ENCODE measurements around the gene PIGA. TPM values are rescaled to one million over a fixed set of nuclear protein-coding genes. Genes with fewer than 3 reads are reported as not detected.

The PIGA gene
- total and polyA plus RNA-seq, 9 of the 15 experiments (the other 6 are each of a cell fraction or from before 2014, with no cell fraction given), result 14.8 to 36.9 (median 23.5) TPM

DNA sequence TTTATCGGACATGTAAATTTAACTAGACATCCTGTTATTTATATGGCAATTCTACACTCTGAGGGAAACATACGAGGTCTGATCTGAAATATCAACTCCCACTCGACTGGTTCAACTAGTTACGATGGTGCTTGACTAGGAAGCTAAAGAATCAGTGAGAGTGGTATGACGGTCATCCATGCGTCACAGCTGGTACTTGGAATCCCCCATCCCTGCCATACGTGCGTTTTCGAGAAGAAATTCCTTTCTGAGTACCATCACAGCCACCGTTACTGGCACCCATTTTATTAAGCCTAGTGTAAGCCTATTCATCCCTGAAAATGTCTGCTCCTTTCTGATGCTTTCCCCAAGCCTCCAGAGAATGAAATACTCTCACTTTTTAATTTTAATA is 695 bp upstream of the PIGA start:
- intact Hi-C loops (cut with micrococcal nuclease), result no loop called here
- Histone ChIP-seq H3K27me3 (ENCODE audit: control insufficient read depth in 2 of 2, insufficient read depth in 2 of 2, low read length in 2 of 2) (peaks cover 0 to 3% of the 10 kb centered on the region in 2 experiments; a peak in 3 of 5 replicates), H3K9me1 (ENCODE audit: control insufficient read depth, insufficient read depth, low read length) (no peaks in the 10 kb centered on the region), H2AFZ (ENCODE audit: low read depth, low read length) (peak overlapping the region; percentile 94), H3K9me3 (replicated peaks; ENCODE audit: control insufficient read depth, insufficient read depth, low read depth, low read length) (no peaks in the 10 kb centered on the region), H3K36me3 (ENCODE audit: control insufficient read depth, insufficient read depth, low read length) (peaks cover 25% of the 10 kb centered on the region; the same call in 2 of the 3 replicates), H3K4me3 (peak overlapping the region; percentile 84), H3K79me2 (ENCODE audit: control insufficient read depth, insufficient read depth, low read length) (peaks cover 28% of the 10 kb centered on the region), H3K9ac (ENCODE audit: insufficient read depth in 1 of 2, low read depth in 2 of 2, low read length in 2 of 2) (peak overlapping the region; percentile 54 to 62; a peak in 3 of 4 replicates), H3K27ac (ENCODE audit: extremely low read depth, low read depth, low read length) (no peak overlapping the region; the same call in 1 of the 3 replicates), H3K4me1 (replicated peaks in 1 of 2; ENCODE audit: control insufficient read depth in 2 of 2, insufficient read depth in 2 of 2, low read length in 2 of 2) (no peaks in the 10 kb centered on the region; a peak in 2 of 5 replicates), H3K4me2 (ENCODE audit: insufficient read depth, low read length) (peak overlapping the region; percentile 95), H4K20me1 (replicated peaks; ENCODE audit: control insufficient read depth, insufficient read depth, low read length) (no peaks in the 10 kb centered on the region)
- peak; percentile 6 to 16 (median 9) for DNase-seq (ENCODE audit: extremely low read depth in 1 of 4, low spot score in 3 of 4)
- in situ Hi-C loops (cut with MboI), result loop anchor here (25.0 kb wide), 1 partner anchor 126 kb away; no protein-coding TSS in a partner anchor
- POLR2A ChIA-PET, result no interaction called here
- TF ChIP-seq EWSR1 (IDR thresholded peaks at IDR 0.05; ENCODE audit: borderline replicate concordance, low read depth, partially characterized antibody) (no peak), MYBL2 (IDR thresholded peaks at IDR 0.05; ENCODE audit: low read depth) (0 out of 2 replicates have a peak, but pooled peaks have one; percentile 2), MYBL2 (CRISPR knock-in tag; IDR thresholded peaks at IDR 0.05; ENCODE audit: borderline replicate concordance) (no peak)
- FAIRE-seq, result no peak
- ATAC-seq, result no peak
- no TSS peak for BruUV-seq (replicated peaks)
- WGBS (ENCODE audit: insufficient coverage, low coverage, missing lambda C conversion rate), result 1% methylated on average over 10 of the region's 10 CpGs
- CTCF ChIA-PET (ENCODE audit: low intra/inter-chr PET ratio), result no interaction called here

DNA sequence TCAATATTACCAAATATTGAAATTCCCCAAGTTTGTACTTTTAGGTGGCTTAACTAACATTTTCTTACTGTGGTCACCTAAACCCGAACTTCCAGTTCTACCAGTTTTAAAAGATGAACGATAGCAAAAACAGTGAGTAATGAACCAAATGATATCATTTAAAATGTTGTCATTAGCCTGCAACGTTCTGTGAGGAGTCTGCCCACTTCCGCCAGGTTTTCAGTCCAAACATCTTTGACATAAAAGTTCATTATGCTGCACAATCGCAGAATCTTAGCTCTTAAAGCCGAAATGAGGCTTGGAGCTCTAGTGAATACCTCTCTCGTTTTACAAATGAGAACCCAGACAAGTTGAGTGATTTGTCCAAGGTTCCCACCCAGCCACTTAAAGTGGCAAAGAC is 762 bp downstream of the PIGA start:
- no peaks in the 10 kb centered on the region for H3K9me3 ChIP-seq (replicated peaks; ENCODE audit: control insufficient read depth, insufficient read depth, low read depth, low read length)
- no peaks in the 10 kb centered on the region; a peak in 2 of 5 replicates for H3K4me1 ChIP-seq (replicated peaks in 1 of 2; ENCODE audit: control insufficient read depth in 2 of 2, insufficient read depth in 2 of 2, low read length in 2 of 2)
- H3K79me2 ChIP-seq (ENCODE audit: control insufficient read depth, insufficient read depth, low read length), result peaks cover 28% of the 10 kb centered on the region
- FAIRE-seq, result peak; percentile 76
- POLR2A ChIA-PET, result interaction anchor here (1.0 kb wide), 1 partner anchor 1270 kb away, joined by 3 read pairs; no protein-coding TSS in a partner anchor
- peak overlapping the region; percentile 96 for H3K4me2 ChIP-seq (ENCODE audit: insufficient read depth, low read length)
- H3K36me3 ChIP-seq (ENCODE audit: control insufficient read depth, insufficient read depth, low read length), result peaks cover 33% of the 10 kb centered on the region; the same call in 2 of the 3 replicates
- intact Hi-C loops (cut with micrococcal nuclease), result no loop called here
- no peaks in the 10 kb centered on the region for H4K20me1 ChIP-seq (replicated peaks; ENCODE audit: control insufficient read depth, insufficient read depth, low read length)
- in situ Hi-C loops (cut with MboI), result loop anchor here (25.0 kb wide), 1 partner anchor 128 kb away; no protein-coding TSS in a partner anchor
- no peaks in the 10 kb centered on the region for H3K9me1 ChIP-seq (ENCODE audit: control insufficient read depth, insufficient read depth, low read length)
- peak overlapping the region; percentile 81 for H3K27ac ChIP-seq (ENCODE audit: extremely low read depth, low read depth, low read length)
- peak overlapping the region; percentile 91 to 95 for H3K9ac ChIP-seq (ENCODE audit: insufficient read depth in 1 of 2, low read depth in 2 of 2, low read length in 2 of 2)
- peaks cover 0 to 3% of the 10 kb centered on the region in 2 experiments; a peak in 2 of 5 replicates for H3K27me3 ChIP-seq (ENCODE audit: control insufficient read depth in 2 of 2, insufficient read depth in 2 of 2, low read length in 2 of 2)
- H3K4me3 ChIP-seq, result peak overlapping the region; percentile 84
- 1% methylated on average over 7 of the region's 7 CpGs for WGBS (ENCODE audit: insufficient coverage, low coverage, missing lambda C conversion rate)
- BruUV-seq (replicated peaks), result no TSS peak
- peak; percentile 3; the same call in 2 of the 3 replicates for ATAC-seq
- peak in 3 of 4 experiments; percentile 4 to 6 (median 5) for DNase-seq (ENCODE audit: extremely low read depth in 1 of 4, low spot score in 3 of 4)
- H2AFZ ChIP-seq (ENCODE audit: low read depth, low read length), result peak overlapping the region; percentile 91
- CTCF ChIA-PET (ENCODE audit: low intra/inter-chr PET ratio), result interaction anchor here (0.6 kb wide), 1 partner anchor 1231 kb away, joined by 3 read pairs; no protein-coding TSS in a partner anchor
- TF ChIP-seq KDM2B (CRISPR knock-in tag; IDR thresholded peaks at IDR 0.05), result no peak
- no peak for TF ChIP-seq ILF3 (IDR thresholded peaks at IDR 0.05; ENCODE audit: borderline replicate concordance)
- no peak for TF ChIP-seq DLX4 (CRISPR knock-in tag; IDR thresholded peaks at IDR 0.05)
- TF ChIP-seq HLTF (IDR thresholded peaks at IDR 0.05), result no peak
- no peak for TF ChIP-seq CTBP1 (IDR thresholded peaks at IDR 0.05; ENCODE audit: borderline replicate concordance)
- no peak for TF ChIP-seq BRD4 (IDR thresholded peaks at IDR 0.05)
- TF ChIP-seq, protein P1, sequence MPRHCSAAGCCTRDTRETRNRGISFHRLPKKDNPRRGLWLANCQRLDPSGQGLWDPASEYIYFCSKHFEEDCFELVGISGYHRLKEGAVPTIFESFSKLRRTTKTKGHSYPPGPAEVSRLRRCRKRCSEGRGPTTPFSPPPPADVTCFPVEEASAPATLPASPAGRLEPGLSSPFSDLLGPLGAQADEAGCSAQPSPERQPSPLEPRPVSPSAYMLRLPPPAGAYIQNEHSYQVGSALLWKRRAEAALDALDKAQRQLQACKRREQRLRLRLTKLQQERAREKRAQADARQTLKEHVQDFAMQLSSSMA (CRISPR knock-in tag; IDR thresholded peaks at IDR 0.05), result no peak
- TF ChIP-seq CBFB (CRISPR knock-in tag; IDR thresholded peaks at IDR 0.05), result no peak
- TF ChIP-seq FOXA3 (CRISPR knock-in tag; conservative IDR thresholded peaks at IDR 0.05 in 1 of 2, IDR thresholded peaks at IDR 0.05 in 1 of 2), result no peak
- no peak for TF ChIP-seq ID3 (CRISPR knock-in tag; IDR thresholded peaks at IDR 0.05)
- no peak for TF ChIP-seq ID3 (tag; IDR thresholded peaks at IDR 0.05)
